NCI-H345 (cell line): ENCODE measurements around the gene GATAD1.
"Not testable (repeated sequence)": the region's sequence is repeated elsewhere in the genome, so short reads cannot be mapped to it uniquely, and the experiment has no call there.

Experiments used
- DNase-seq: peaks from one replicate; lab custom pipeline; 2025; lab: John Stamatoyannopoulos, UW

The GATAD1 gene

DNA sequence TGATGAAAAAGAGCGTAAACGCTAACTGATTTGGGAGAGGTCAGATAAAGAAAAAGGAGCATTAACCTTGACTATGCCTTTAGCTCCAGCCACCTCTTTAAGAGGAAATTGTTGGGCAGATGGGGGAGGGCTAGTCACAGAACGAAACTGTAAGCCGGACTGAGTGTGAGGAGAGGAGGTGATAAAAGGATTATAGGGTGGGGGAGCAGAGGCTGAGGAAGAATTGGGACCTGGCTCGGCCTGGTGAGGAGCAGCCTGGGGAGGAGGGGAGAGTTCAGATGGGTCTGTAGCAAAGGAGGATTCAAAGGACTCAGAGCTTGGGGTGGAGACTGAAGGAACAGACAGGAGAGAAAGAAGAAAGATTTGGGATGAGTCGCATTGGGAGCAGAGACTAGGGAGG, 36.3 kb downstream of the GATAD1 start:
- not testable (repeated sequence) for DNase-seq

DNA sequence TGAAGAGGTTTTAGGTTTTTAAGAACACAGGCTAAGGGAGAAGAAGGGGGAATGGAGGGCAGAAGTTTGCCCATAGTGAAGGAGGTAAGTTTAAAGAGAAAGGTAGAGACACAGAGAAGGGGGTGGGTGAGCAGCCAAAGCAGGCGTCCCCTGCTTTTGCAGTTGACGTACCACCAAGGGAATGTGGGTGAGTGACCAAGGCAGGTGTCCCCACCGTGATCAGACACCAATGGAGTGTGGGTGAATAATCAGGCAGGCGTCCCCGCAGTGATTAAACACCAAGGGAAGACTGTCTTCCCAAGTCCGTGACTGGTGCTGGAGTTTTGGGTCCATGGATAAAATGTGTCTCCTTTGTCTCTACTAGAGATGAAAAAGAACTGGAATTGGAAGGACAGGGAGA, 36.9 kb downstream of the GATAD1 start:
- not testable (repeated sequence) for DNase-seq

DNA sequence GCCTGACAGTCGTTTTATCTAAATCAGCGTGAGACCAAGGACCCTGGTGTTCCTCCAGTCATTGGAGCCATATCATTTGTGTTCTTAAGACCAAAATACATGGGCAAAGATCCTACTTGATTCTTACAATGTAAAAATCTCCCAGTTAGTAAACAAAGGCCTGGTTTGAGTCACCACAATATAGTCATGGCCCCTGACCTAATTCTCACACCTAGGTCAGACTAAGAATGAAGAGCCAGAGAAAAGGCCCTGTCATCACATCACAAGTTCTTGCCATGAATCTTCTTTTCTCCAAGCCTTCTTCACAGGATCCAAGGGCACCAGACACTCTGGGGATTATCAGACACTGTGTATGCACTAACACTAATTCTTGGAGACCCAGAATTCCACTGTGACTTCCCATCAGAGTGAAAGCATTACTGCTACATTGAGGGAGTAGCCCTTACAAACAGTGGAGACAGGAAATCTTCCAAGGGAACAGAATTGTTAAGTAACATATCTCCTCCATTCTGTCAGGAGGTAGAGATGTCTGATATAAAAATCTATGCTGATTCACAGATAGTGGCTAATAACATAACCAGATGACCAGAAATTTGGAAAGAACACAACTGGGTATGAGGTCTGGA, 38.1 kb downstream of the GATAD1 start:
- no peak for DNase-seq

GRCh38 chr7:92485974-92486373, 38.7 kb downstream of the GATAD1 start:
- no peak for DNase-seq

DNA sequence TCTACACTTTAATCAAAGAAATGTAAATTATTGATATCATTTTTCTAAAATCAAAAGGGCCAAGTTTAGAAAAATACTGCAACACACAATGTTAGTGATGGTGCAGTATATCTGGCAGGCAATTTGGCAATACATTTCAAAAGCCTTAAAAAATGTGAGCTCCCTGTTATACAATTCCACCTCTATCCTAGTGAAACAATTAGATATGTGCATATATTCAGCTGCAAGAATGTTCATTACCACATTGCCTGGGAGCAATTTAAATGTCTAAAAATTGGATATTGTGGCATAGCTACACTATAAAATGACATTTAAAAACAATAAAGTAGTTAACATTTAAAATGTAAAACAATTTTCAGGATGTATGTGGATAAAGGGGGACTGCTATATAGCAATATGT, 40.5 kb downstream of the GATAD1 start:
- no peak for DNase-seq

GRCh38 chr7:92489634-92490033, 42.4 kb downstream of the GATAD1 start:
- no peak for DNase-seq

DNA sequence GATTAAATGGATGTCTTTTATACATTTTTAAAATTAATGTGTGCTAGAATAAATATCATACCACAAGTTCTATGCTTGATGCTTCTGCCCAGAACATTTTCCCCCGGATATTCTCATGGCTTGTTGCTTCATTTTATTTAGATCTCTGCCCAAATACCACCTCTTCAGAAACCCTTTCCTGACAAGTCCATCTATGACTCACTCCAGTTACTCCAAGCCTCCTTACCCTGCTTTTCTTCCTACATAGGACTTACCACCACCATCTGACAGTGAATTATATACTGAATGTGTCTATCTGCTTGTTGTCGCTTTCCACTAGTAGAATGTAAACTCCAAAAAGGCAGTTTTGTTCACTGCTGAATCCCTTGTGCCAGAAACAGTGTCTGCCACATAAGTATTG, 49.6 kb downstream of the GATAD1 start:
- no peak for DNase-seq

DNA sequence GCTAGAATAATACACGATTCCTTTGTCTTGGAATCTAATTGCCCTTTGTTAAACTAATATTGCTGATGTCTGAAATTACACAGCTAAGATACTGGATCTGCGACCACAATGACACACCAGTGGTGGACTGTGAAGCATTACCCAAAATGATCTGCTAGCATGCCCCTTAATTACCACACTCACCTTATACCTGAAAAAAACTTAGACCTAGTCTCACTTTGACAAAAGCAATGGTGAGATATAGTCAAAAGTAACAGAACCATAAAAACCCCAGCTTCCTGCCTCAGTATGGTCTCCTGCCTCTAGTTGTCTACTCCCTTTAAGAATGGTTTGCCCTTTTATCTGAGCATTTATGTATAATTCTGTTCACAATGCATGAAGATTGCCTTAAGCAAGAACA, 51.3 kb downstream of the GATAD1 start:
- no peak for DNase-seq

- DNase-seq = no peak
These were observed 56.5 kb downstream of the GATAD1 start for GRCh38 chr7:92503767-92504166.

DNA sequence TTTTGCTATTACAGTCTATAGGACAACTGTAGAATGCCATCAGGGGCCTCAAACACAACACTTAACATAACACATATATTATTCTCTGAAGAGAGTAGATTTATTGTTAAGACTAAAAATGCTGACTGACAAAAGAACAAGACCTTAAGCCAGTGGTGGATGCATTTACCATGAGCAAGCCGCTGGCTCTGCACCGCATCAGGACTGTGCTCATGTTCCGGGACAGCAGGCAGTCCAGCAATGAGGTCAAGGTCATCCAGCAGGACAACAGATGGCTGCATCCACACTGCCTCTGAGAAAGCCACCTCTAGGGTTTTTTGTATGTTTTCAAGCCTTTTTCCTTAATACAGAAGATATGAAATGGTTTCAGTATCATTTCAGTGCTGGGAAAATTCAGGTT, 57.3 kb downstream of the GATAD1 start:
- no peak for DNase-seq

GRCh38 chr7:92506363-92506762, 59.1 kb downstream of the GATAD1 start:
- no peak for DNase-seq

DNA sequence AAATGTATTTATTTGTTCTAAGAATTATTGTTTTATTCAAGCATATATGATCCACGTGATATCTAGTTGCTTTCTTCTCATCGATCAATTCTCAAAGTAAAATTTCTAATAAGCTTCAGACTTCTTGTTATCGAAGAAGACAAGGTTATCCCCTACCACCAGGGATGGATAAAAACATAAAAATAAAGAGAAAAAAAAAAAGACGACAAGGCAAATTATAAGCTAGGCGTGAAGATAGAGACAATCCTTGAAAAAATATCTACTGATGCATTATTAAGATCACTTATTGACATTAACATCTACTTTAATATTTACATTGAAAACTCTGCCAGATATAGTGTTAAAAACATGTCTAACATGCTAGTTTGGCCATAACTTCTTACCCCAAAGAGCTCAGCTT, 61.7 kb downstream of the GATAD1 start:
- DNase-seq = no peak
